K562 (cell line): Measurements from ENCODE around the gene SULT2B1. TPM values are rescaled to one million over a fixed set of nuclear protein-coding genes. Genes with fewer than 3 reads are reported as not detected.

Experiments
- CBX8 ChIP-seq: fragments of 200-600 bp; sonication (generic); IDR thresholded peaks from 2 replicates; pipeline ENCODE4 v1.6.1; 2012; ENCODE audit warnings: borderline replicate concordance, mixed run types, low read depth, mild to moderate bottlenecking, moderate library complexity, mixed read lengths, low read length, control low read depth, inconsistent platforms; ENCODE audit not compliant: poor library complexity, severe bottlenecking; ENCODE audit errors: extremely low read depth
- DACH1 ChIP-seq: fragments of 450-650 bp; IDR thresholded peaks from 2 replicates; pipeline ENCODE4 v1.6.1; 2018; ENCODE audit not compliant: partially characterized antibody
- DDX20 ChIP-seq: fragments of 450-650 bp; IDR thresholded peaks from 2 replicates; pipeline ENCODE4 v1.6.1; 2016; ENCODE audit warnings: missing genetic modification characterization, low read depth, mild to moderate bottlenecking, missing compliant biosample characterization, moderate library complexity
- EHMT2 ChIP-seq: fragments of 450-650 bp; IDR thresholded peaks from 2 replicates; pipeline ENCODE4 v1.6.1; 2018; ENCODE audit warnings: antibody characterized with exemption
- KAT2B ChIP-seq: IDR thresholded peaks from one replicate; pipeline ENCODE4 v1.6.1; 2012; ENCODE audit warnings: low read depth, mild to moderate bottlenecking, control low read depth, inconsistent platforms, low read length, moderate library complexity
- NR0B1 ChIP-seq: fragments of 450-650 bp; IDR thresholded peaks from one replicate; pipeline ENCODE4 v1.6.1; 2018; ENCODE audit warnings: mild to moderate bottlenecking, moderate library complexity; ENCODE audit not compliant: partially characterized antibody
- POLR2B ChIP-seq: fragments of 450-650 bp; IDR thresholded peaks from 2 replicates; pipeline ENCODE4 v1.6.1; 2018; ENCODE audit warnings: low read depth; ENCODE audit not compliant: partially characterized antibody
- RBM17 ChIP-seq: fragments of 200-400 bp; formaldehyde crosslinking; IDR thresholded peaks from 2 replicates; pipeline ENCODE4 v1.6.1; 2017; ENCODE audit warnings: low read depth, mild to moderate bottlenecking, low read length, borderline replicate concordance
- SAFB2 ChIP-seq: fragments of 200-400 bp; formaldehyde crosslinking; IDR thresholded peaks from 2 replicates; pipeline ENCODE4 v1.6.1; 2018; ENCODE audit warnings: borderline replicate concordance, low read length, low read depth, moderate library complexity; ENCODE audit not compliant: severe bottlenecking
- SRSF7 ChIP-seq: fragments of 200-400 bp; formaldehyde crosslinking; optimal IDR thresholded peaks from 2 replicates; pipeline ENCODE3; 2017; ENCODE audit warnings: mild to moderate bottlenecking, low read depth, low read length
- STAT5A ChIP-seq: IDR thresholded peaks from 2 replicates; pipeline ENCODE4 v1.6.1; 2012; ENCODE audit warnings: low read length, inconsistent platforms, borderline replicate concordance
- ZNF318 ChIP-seq, 2 experiments: fragments of 450-650 bp; IDR thresholded peaks; 2 replicates each; pipeline ENCODE4 v1.6.1; 2016; ENCODE audit warnings: mild to moderate bottlenecking in 2 of 2, borderline replicate concordance in 1 of 2, low read depth in 1 of 2, moderate library complexity in 1 of 2
- ZNF583 ChIP-seq: fragments of 250-450 bp; sonication (Bioruptor Pico); IDR thresholded peaks from 2 replicates; pipeline ENCODE4 v1.4.0; 2020
- ZNF780A ChIP-seq: fragments of 250-450 bp; sonication (Bioruptor Pico); IDR thresholded peaks from 2 replicates; pipeline ENCODE4 v1.5.0; 2021; ENCODE audit warnings: mild to moderate bottlenecking
- polyA plus RNA-seq, 8 experiments: library from polyadenylated mRNA; depleted of rRNA in 4 of 8; stranded (reverse) in 5 of 8; unstranded in 3 of 8; fragments of >200 nt; fragmentation: Nextera tagmentation in 2 of 8; fragmentation: Illumina TruSeq in 1 of 8; extraction: Ambion mirVana in 2 of 8; extraction: Trizol in 1 of 8; gene quantifications; 2 replicates each; pipeline versions ENCODE4 v1.2.1 to v1.2.3, GENCODE V29; 2011 to 2014; ENCODE audit warnings: inconsistent platforms in 1 of 8, missing spikeins in 1 of 8
- total RNA-seq, 7 experiments: library from RNA; depleted of rRNA in 6 of 7; stranded (reverse); fragments of >200 nt in 6 of 7; fragmentation: Illumina TruSeq in 2 of 7; extraction: Trizol in 2 of 7; gene quantifications; 2 replicates each; pipeline versions ENCODE4 v1.2.1 to v1.2.3, GENCODE V29; 2011 to 2021; ENCODE audit warnings: low replicate concordance in 1 of 7
- TF ChIP-seq, protein P1 (sequence below): fragments of 250-450 bp; sonication (Bioruptor Pico); IDR thresholded peaks from 2 replicates; pipeline ENCODE4 v1.4.0; 2020; ENCODE audit warnings: mild to moderate bottlenecking, moderate library complexity
- TF ChIP-seq, protein P2 (sequence below): IDR thresholded peaks from 2 replicates; pipeline ENCODE4 v1.6.1; 2011; ENCODE audit not compliant: insufficient read length; ENCODE audit errors: extremely low read depth

Gene SULT2B1
- total and polyA plus RNA-seq, 9 of the 15 experiments (the other 6 are each of a cell fraction or from before 2014, with no cell fraction given) = 0.09 to 0.62 (median 0.22) TPM; not detected in 2

DNA sequence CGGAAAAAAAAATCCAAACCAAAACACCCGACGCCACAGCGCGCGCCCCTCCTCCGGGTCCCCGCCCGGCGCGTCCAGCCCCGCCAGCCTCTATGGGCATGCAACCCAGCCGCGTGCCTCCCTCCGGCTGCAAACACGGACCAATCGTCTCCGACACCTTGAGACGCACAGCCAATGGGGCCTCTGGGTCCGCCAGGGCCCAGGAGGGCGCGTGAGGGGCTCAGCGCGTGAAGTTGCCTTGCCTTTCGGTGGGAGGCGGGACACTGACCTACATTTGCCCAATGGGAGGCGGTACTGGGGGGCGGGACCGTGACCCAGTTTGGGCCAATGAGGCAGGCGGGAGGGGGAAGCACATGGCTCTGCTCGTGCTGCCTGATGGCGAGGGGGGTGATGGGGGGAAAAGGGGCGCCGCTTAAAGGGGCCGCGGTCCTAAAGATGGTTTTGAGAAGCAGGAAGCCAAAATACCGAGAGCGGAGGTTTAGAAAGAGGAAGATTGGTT lies 85.5 kb downstream of the SULT2B1 start (continued):
- TF ChIP-seq KAT2B (no peak), EHMT2 (no peak), SAFB2 (no peak), STAT5A (no peak), DACH1 (no peak), ZNF318 (IDR thresholded peaks at IDR 0.05; ENCODE audit: borderline replicate concordance in 1 of 2, low read depth in 1 of 2) (no peak), NR0B1 (no peak), SRSF7 (no peak), CBX8 (no peak), RBM17 (no peak), POLR2B (no peak), DDX20 (tag) (no peak), ZNF583 (CRISPR knock-in tag) (no peak), ZNF780A (CRISPR knock-in tag) (no peak)
- TF ChIP-seq, protein P1, sequence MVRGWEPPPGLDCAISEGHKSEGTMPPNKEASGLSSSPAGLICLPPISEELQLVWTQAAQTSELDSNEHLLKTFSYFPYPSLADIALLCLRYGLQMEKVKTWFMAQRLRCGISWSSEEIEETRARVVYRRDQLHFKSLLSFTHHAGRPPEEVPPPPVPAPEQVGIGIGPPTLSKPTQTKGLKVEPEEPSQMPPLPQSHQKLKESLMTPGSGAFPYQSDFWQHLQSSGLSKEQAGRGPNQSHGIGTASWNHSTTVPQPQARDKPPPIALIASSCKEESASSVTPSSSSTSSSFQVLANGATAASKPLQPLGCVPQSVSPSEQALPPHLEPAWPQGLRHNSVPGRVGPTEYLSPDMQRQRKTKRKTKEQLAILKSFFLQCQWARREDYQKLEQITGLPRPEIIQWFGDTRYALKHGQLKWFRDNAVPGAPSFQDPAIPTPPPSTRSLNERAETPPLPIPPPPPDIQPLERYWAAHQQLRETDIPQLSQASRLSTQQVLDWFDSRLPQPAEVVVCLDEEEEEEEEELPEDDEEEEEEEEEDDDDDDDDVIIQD = no peak
- TF ChIP-seq, protein P2, sequence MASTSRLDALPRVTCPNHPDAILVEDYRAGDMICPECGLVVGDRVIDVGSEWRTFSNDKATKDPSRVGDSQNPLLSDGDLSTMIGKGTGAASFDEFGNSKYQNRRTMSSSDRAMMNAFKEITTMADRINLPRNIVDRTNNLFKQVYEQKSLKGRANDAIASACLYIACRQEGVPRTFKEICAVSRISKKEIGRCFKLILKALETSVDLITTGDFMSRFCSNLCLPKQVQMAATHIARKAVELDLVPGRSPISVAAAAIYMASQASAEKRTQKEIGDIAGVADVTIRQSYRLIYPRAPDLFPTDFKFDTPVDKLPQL = no peak
